ENCODE data around the gene PRPSAP1.

GRCh38 chr17:76296186-76296585 is 57.5 kb downstream of the PRPSAP1 start:
- TF ChIP-seq CSRNP3 (CRISPR knock-in tag; IDR thresholded peaks at IDR 0.05) (no peak), ZNF70 (CRISPR knock-in tag; IDR thresholded peaks at IDR 0.05) (no peak), PATZ1 (CRISPR knock-in tag; IDR thresholded peaks at IDR 0.05; ENCODE audit: borderline replicate concordance) (no peak), RARB (CRISPR knock-in tag; IDR thresholded peaks at IDR 0.05) (no peak), PPARA (CRISPR knock-in tag; IDR thresholded peaks at IDR 0.05; ENCODE audit: borderline replicate concordance) (no peak), ARNTL (CRISPR knock-in tag; IDR thresholded peaks at IDR 0.05; ENCODE audit: borderline replicate concordance, low read depth) (no peak)

All from SK-N-SH treated with all-trans-retinoic acid at 6 μM for 48 hours (cell line).